Measurements from ENCODE around the gene ELMO1.

ELMO1 gene

GRCh38 chr7:37408291-37409228 lies 40.1 kb downstream of the ELMO1 start:
- peak; percentile 36 for DNase-seq

DNA sequence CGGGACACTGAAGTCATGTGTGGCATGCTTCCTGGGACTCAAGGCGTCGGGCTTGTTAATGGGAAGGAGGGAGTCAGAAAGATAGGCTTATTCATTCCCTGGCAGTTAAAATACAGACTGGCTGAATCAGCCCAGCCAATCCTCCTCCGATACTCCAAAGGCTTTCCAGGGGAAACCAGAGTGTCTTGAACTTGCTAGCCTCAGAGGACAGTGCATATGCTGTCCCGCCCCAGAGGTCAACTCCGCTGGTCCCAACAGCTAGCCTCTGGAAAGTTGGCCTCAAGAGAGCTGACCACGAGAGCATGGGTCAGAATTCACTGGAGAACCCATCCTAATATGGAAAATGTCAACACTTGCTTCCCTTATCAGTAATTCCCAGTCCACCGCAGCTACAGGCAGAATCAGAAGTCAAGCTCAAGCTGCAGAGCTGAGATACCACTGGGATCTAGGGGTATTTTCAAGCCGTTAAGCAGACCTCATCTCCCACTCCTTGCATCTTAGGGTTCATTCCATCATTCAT lies 43.0 kb downstream of the ELMO1 start:
- DNase-seq: no peak

- DNase-seq: no peak
Measured at GRCh38 chr7:37405128-37405527, 43.5 kb downstream of the ELMO1 start.

DNA sequence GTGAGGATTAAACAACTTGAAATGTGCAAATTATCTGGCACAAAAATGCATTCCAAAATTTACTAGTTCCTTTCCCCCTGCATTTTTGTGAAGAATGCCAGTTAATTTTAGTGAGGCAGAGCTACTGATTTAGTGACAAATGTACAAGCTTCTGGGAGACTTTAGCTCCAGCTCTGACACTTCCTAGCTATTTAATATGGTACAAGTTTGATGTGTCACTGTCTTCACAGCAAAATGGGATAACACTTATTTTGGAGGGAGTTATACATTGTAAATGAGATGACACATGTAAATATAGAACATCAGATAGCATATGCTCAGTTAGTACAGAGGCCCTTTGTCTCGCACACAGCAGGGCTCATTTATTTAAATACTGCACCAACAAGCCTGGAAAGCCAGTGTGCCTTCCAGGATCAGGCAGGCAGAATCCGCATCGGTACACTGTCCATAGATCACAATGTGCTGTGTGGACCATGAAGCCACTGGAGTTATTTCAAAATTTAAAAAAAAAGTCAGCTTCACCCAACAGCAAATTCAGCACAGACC lies 48.7 kb downstream of the ELMO1 start:
- DNase-seq: no peak

- DNase-seq: no peak
Measured at GRCh38 chr7:37398403-37398802, 50.3 kb downstream of the ELMO1 start.

- DNase-seq: no peak
Measured at GRCh38 chr7:37395618-37396259, 52.9 kb downstream of the ELMO1 start.

- no peak for DNase-seq
Measured at GRCh38 chr7:37394158-37394557, 54.5 kb downstream of the ELMO1 start.

DNA sequence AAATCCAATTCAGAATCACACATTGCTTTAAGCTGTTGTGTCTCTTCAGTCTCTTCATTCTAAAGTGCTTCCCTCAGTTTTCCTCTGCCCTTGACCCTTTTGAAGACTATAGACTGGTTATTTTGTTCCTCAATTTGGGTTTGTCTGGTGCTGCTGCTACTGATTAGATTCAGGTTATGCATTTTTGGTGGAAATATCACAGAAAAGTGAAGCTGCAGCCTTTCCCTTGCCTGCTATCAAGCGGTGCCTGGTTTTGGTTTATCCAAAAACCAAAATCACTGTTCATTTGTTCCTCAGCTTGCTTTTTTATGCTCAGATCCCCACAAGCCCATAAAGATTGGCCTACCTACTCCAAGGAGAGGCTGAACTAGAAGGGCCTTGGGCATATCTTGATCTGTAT lies 55.2 kb downstream of the ELMO1 start:
- no peak for DNase-seq

GRCh38 chr7:37392673-37393017 lies 56.0 kb downstream of the ELMO1 start:
- DNase-seq: no peak

- no peak for DNase-seq
Measured at GRCh38 chr7:37391791-37392672, 56.6 kb downstream of the ELMO1 start.

DNA sequence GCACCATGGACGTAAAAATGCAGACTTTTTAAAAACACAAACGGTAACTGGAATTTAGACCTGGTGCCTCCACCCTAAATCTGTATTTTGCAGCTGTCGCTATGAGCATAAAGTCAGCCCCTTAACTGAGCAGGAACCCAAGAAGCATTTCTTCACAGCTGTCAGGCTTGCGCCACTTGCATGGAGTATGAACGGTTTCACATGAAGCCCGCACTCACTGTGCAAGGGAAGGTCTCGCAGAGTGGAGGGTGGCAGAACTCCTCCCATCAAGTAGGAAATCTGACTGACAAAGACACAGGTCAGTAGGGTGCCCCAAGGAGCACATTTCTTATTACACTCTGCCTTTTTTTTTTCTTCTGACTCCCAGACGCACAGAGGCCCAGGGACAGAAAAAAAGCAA lies 58.5 kb downstream of the ELMO1 start:
- DNase-seq: no peak

GRCh38 chr7:37388811-37389210 lies 59.9 kb downstream of the ELMO1 start:
- no peak for DNase-seq

- DNase-seq: no peak
Measured at GRCh38 chr7:37385787-37386186, 62.9 kb downstream of the ELMO1 start.

GRCh38 chr7:37382546-37383088 lies 66.0 kb downstream of the ELMO1 start:
- DNase-seq: no peak

DNA sequence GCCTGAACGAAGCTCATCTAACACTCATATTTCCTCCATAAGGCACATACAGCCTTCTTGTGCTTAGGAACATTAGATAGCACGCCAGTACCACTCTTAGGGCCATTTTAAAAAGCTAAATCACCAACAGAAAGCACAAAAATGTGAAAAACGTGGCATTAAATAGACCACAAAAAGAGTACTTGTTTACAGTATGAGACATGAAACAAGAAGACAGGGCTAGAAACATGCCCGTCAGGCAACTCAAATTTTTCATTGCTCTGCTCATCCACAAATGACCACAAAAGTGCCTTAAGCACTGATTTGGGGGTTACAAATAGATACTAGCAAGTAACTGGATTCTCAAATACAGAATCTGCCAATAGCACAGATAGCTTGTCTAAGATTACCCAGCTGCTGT lies 67.8 kb downstream of the ELMO1 start:
- no peak for DNase-seq

GRCh38 chr7:37379546-37380277 lies 69.0 kb downstream of the ELMO1 start:
- no peak for DNase-seq

- peak; percentile 41 for DNase-seq
Measured at GRCh38 chr7:37377231-37377630, 71.4 kb downstream of the ELMO1 start.

- DNase-seq: peak; percentile 67
Measured at GRCh38 chr7:37376386-37376785, 72.3 kb downstream of the ELMO1 start.

DNA sequence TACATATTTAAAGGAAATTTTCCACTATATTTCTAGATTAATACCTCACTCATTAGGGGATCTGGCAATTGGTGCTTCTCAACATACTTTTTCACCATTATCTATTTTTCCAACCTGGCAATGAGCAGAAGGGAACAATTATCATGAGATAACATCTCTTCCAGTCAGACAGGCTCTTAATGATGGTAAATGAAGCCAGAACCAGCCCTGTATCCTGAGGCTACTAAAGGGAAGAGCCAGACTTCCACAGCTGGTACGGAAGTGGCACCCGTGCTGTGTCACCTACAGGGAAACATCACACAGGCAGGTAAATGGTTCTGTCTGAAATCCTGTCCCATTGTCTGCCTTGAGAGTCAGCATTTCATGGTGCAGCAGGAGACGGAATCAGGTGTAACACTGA lies 75.9 kb downstream of the ELMO1 start:
- no peak for DNase-seq

GRCh38 chr7:37371755-37372154 lies 76.9 kb downstream of the ELMO1 start:
- peak; percentile 50 for DNase-seq

GRCh38 chr7:37369906-37370305 lies 78.8 kb downstream of the ELMO1 start:
- no peak for DNase-seq

DNA sequence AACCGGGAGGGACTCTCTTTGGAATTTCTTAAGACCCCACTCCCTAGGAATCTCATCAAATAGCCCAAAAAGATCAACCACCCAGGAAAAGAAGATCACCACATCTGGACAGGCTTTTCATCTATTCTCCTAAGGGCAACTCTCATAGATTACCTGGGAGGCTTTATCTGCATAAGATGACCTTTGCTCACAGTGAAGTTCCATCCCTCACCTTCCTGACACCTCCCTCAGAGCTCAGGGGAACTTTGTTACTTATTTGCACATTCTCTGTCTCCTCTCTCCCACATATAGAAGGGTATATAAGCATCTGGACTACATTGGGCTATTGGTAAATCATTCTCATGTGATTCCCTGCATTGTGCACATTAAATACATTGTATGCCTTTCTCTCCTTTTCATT lies 80.1 kb downstream of the ELMO1 start:
- DNase-seq: no peak
